Measurements from ENCODE around the gene LGALS13.

- TF ChIP-seq, protein P1, sequence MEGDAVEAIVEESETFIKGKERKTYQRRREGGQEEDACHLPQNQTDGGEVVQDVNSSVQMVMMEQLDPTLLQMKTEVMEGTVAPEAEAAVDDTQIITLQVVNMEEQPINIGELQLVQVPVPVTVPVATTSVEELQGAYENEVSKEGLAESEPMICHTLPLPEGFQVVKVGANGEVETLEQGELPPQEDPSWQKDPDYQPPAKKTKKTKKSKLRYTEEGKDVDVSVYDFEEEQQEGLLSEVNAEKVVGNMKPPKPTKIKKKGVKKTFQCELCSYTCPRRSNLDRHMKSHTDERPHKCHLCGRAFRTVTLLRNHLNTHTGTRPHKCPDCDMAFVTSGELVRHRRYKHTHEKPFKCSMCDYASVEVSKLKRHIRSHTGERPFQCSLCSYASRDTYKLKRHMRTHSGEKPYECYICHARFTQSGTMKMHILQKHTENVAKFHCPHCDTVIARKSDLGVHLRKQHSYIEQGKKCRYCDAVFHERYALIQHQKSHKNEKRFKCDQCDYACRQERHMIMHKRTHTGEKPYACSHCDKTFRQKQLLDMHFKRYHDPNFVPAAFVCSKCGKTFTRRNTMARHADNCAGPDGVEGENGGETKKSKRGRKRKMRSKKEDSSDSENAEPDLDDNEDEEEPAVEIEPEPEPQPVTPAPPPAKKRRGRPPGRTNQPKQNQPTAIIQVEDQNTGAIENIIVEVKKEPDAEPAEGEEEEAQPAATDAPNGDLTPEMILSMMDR (IDR thresholded peaks at IDR 0.05; ENCODE audit: low read length) = no peak
- no peak for TF ChIP-seq EZH2phosphoT487 (IDR thresholded peaks at IDR 0.05; ENCODE audit: low read length)
- TF ChIP-seq EZH2 (optimal IDR thresholded peaks at IDR 0.05; ENCODE audit: low read depth, low read length) = no peak
These were observed 19.9 kb upstream of the LGALS13 start for GRCh38 chr19:39582442-39582841.
